HG03571 (cell line): ENCODE results near the gene ZFP62.
"Not testable (repeated sequence)": the region's sequence is repeated elsewhere in the genome, so short reads cannot be mapped to it uniquely, and the experiment has no call there.

Experiments
- ATAC-seq: cut with Tn5 transposase; IDR thresholded peaks from one replicate; pipeline ENCODE4 v1.9.1; 2021; ENCODE audit not compliant: unreplicated experiment

The ZFP62 gene

DNA sequence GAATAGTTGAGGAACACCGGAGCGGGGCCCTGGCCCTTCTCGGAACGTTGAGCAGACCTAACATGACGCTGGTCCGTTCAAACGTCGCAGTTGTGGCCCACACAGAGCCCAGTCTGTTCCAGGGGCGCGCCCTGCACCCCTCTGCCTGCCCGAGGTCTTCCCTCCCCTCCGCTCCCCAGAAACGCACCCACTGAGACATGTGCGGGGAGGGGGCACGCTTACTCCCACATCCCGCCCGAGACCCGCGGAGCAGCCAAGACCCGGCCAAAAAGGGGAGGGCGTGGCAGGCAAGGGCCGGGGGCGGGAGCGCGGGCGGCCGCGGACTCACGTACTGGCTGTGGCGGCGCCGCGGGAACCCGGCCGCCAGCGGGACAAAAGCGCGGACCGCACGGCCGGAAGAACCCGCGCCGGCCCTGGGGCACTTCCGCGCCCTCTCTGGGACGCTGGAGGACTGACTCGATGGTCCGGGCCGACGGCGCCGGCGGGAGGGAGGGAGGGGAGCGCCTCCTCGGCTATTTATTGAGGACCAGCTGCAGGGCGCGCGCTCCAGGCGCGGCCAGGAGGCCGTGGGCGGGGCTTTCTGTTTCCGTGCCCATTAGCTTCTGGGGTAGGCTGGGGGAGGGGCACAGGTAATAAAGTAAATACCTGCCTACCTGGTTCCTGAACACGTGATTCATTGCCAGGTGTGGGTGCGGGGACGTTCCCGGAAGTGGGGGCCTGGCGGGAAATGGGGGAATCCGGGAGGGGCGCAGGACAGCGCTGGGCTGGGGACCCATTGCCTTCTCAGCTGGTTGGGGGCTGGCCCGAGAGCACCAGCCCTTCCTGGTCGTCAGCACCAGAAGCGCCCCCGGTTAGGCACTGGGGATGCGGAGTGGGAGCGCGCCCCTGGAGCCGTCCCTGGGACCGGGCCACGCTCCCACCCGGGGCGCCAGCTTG, at the start of gene ZFP62:
TSS of gene ZFP62 (minus strand) at position 390 of the 936 bp plus-strand sequence. CDS start at position 333, 57 bp downstream.
- peak; percentile 83 for ATAC-seq

DNA sequence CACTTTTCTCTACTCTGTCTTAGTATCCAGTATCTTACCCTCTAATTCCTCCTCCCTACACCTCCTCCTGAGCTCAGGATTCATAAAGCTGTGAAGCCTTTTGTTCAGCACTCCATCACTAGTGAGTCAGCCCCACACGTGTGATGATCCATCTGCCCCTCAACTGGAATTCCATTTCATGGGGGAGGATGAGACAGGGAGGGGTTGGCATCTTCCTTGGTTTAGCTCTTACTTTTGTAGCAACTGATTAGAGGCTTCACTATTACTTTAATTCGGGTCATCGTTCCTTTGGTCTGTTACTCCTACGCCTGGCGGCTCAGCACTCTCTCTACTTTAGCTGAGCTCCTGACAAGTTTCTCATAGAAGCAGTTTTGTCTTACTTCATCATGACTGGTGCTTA, 49.7 kb upstream of the ZFP62 start:
- no peak for ATAC-seq

DNA sequence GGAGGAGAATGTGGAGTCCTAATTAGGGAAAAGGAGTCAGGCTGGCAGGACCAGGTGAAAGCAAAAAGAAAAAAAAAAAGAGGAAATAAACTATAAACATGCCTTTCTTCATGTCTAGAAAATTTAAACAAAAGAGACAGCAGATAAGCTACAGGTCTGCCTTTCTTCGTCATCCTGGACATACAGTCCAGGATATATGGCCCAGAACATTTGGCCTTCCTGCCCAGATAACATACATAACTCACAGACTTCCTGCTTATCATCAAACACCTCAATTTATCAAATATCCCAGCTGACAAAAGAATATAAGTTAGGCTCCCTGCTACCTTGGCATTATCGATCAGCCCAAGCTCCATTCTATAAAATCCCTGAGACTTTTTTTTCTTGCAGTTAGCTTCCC, 49.1 kb upstream of the ZFP62 start:
- no peak for ATAC-seq

DNA sequence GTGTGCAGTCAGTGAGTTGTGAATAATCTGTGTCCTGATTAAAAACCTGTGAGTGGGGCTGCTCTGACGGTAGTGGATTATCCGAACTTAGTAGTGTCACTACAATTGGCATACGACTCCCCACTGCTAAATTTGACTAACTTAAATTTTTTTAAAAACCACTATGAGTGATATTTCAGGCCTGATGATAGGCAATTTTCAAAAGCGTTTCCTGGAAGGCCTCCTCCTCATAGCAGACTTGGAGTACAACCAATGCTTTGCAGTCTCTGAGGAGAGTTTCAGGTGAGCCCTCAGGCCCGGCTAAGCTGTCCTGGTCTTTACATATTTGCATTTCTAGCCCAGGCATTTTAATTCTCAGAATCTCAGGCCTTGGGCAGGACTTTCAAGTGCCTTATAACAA, 48.7 kb upstream of the ZFP62 start:
- ATAC-seq, result no peak

DNA sequence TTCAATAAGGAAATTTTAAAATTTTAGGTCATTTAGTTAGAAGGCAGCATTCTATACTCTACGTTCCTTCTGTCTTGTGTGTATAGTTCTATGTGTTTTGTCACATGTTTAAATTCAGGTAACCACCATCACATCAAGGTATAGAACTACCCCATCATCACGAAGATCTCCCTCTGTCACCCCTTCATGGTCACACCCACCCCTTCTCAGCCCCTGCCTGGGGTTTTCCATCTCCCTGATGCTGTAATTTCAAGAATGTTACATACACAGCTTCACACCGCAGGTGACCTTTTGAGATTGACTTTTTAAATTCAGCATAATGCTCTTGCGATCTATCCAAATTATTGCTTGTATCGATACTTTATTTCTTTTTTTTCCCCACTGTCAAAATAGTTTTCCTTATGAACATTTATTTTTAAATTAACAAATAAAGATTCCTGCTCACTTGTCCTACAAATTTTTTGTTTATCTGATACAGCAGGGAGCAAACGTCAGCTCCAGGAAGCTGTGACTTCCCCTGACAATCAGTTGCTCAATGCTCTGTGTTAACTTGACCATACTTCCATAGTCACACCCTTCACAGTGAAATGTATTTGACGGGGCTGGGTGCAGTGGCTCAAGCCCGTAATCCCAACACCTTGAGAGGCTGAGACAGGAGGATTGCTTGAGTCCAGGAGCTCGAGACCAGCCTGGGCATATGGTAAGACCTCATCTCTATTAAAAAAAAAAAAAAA, 48.1 kb upstream of the ZFP62 start:
- ATAC-seq, result no peak

DNA sequence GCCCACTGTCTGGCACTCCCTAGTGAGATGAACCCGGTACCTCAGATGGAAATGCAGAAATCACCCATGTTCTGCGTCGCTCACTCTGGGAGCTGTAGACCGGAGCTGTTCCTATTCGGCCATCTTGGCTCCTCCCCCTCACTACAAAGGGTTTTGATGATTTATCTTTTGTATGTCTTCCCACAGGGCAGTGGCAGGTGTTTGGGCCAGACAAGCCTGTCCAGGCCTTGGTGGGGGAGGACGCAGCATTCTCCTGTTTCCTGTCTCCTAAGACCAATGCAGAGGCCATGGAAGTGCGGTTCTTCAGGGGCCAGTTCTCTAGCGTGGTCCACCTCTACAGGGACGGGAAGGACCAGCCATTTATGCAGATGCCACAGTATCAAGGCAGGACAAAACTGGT, 47.3 kb upstream of the ZFP62 start:
- ATAC-seq, result no peak

DNA sequence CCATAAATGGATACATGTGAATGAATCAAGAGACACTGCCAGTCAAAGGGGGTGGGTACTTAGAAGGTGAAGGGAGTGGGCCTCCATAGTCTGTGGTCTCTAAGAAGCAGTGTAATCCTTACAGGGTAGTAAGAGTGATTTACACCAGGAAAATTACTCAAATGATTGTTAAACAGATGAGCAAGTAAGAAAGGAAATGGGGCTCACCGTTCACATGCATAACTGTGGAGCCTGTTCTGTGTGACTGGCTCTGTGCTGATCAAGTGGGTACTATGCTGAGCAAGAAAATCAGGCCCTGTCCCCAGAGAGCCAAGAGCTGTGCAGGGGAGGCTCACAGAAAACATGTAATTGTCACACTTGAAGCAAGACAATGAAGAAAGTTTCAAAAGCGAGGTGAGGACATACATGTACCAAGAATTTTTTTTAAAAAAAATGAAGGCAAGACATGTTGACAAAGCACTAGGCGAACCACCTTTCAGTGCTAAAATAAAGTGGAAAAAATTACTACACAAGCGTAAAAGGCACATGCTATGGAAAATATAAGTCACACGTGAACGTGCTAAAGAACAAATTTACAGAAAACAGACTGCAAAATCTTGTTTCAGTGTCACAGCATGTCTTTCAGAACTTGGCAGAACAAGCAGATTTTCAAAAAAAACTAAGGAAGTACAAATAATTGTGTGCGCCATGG, 40.4 kb upstream of the ZFP62 start:
- no peak for ATAC-seq

DNA sequence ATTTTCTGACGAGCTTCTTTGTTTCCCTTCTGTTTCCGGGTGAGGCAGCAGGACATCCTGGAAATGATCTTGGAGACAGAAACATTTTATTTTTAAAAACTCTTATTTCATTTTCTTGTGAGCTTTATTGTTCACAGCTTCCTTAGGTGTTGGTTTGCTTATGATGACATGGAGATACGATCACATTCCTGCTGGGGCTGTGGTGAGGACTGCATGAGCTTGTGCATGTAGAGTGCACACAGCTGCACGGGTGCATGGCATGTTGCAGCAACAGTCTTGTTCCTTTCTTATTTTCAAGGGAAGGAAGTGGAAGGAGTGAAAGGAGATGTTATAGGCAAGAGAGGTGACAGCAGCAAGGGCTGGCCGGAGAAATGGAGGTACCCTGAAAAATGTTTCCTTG, 39.1 kb upstream of the ZFP62 start:
- ATAC-seq, result no peak

DNA sequence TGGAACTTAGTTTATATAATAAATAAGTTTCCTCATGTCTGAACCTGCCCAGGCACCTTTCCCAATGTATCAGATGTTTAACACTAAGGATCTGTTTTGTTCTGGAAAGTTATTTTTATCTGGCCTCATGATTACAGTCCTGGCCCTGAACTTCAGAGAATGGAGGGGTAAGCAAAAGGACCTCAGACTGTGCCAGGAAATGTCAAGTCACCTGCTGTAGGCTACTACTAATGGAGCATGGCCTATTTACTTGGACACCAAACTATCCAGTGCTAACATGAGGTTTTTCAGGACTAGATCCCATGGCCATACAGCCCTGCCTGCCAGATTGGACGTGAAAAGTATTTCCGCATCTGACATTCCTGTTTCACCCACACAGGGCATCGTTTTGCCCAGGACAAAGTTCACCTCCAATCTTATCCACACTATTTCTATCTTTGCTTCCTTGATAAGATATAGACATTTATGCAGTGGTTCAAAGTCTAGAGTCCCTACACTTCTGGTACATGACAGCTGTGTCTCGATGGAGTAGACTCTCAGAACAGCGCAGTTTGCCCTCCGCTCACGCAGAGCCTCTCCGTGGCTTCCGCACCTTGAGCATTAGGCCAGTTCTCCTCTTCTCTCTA, 37.7 kb upstream of the ZFP62 start, which contains the start of gene BTNL8:
TSS of gene BTNL8 (plus strand) at position 539 of the 626 bp plus-strand sequence. CDS start 152 bp downstream, outside the sequence.
- no peak for ATAC-seq

DNA sequence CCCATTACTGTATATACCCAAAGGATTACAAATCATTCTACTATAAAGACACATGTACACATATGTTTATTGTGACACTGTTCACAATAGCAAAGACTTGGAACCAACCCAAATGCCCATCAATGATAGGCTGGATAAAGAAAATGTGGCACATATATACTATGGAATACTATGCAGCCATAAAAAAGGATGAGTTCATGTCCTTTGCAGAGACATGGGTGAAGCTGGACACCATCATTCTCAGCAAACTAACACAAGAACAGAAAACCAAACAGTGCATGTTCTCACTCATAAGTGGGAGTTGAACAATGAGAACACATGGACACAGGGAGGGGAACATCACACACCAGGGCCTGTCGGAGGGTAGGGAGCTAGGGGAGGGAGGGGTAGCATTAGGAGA, 34.3 kb upstream of the ZFP62 start:
- not testable (repeated sequence) for ATAC-seq

DNA sequence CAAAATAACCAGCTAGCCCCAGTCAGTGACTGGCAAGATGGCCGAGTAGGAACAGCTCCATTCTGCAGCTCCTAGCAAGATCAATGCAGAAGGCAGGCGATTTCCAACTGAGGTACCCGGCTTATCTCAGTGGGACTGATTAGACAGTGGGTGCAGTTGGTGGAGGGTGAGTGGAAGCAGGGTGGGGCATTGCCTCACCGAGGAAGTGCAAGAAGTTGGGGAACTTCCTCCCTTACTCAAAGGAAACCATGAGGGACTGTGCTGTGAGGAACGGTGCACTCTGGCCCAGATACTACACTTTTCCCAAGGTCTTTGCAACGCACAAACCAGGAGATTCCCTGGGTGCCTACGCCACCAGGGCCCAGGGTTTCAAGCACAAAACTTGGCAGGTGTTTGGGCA, 28.3 kb upstream of the ZFP62 start:
- ATAC-seq, result no peak

DNA sequence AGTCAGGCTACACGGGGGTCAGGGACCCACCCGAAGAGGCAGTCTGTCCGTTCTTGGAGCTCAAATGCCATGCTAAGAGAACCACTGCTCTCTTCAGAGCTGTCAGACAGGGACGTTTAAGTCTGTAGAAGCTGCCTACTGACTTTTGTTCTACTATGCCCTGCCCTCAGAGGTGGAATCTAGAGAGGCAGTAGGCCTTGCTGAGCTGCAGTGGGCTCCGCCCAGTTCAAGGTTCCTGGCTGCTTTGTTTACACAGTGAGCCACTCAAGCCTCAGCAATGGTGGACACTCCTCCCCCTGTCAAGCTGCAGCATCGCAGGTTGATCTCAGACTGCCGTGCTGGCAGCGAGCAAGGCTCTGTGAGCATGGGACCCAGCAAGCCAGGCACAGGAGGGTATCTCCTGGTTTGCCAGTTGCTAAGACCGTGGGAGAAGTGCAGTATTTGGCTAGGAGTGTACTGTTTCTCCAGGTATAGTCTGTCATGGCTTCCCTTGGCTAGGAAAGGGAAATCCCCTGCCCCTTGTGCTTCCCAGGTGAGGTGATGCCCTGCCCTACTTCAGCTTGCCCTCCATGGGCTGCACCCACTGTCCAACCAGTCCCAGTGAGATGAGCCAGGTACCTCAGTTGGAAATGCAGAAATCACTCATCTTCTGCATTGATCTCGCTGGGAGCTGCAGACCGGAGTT, 24.9 kb upstream of the ZFP62 start:
- ATAC-seq, result not testable (repeated sequence)

DNA sequence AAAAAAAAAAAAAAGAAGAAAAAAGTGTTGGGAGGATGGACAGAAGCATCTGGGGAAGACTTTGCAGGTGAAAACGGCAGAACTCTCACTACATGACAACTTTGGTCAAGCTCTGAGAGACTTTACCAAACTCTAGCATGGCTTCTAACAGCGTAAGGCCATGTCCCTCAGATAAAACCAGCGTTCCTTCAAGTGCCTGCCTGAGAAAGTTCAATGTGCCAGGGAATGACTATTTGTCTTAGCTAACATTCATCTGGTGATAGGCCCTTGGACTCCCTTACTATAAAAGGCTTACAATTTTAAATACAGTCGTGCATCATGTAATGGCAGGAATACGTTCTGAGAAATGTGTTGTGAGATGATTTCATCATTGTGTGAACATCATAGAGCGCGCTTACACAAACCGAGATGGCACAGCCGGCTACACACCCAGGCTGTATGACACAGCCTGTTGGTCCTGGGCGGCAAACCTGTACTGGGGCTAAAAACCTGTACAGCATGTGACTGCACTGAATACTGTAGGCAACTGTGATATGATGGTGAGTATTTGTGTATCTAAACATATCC, 14.9 kb upstream of the ZFP62 start:
- ATAC-seq, result no peak

DNA sequence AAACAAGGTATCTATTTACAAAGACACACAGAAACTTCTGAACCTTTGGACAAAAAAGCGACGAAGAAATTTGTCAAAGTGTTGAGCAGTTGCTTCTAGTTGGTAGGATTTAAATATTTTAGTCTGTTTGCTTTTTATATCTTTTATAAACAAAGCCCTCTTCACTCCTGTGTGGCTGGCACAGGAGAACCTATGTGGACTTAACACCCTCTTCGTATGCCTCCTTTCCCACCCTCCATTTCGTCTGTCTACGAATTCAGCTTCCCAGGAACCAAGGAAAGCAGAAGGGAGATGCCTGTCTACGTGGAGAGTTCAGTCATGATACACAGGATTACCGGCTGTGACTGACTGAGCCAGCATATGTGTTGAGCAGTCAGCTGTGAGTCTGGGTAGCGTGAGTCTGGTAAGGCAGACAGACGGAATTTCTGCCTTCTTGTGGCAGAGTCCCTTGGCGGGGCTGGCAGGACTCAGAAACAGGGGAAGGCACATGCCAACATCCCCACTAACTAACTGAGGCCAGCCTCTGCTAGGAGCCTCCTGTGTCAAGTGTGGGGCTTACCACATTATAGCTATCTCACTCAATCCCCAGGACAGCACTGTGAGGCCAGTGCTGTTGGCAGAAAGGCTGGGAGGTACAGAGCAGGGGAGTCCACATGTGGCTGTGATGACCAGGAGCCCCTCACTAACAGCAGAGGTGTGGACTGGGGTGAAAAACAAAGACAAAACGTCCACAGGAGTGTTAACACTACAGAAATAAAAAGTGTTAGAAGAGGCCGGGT, 13.9 kb upstream of the ZFP62 start:
- ATAC-seq, result no peak

DNA sequence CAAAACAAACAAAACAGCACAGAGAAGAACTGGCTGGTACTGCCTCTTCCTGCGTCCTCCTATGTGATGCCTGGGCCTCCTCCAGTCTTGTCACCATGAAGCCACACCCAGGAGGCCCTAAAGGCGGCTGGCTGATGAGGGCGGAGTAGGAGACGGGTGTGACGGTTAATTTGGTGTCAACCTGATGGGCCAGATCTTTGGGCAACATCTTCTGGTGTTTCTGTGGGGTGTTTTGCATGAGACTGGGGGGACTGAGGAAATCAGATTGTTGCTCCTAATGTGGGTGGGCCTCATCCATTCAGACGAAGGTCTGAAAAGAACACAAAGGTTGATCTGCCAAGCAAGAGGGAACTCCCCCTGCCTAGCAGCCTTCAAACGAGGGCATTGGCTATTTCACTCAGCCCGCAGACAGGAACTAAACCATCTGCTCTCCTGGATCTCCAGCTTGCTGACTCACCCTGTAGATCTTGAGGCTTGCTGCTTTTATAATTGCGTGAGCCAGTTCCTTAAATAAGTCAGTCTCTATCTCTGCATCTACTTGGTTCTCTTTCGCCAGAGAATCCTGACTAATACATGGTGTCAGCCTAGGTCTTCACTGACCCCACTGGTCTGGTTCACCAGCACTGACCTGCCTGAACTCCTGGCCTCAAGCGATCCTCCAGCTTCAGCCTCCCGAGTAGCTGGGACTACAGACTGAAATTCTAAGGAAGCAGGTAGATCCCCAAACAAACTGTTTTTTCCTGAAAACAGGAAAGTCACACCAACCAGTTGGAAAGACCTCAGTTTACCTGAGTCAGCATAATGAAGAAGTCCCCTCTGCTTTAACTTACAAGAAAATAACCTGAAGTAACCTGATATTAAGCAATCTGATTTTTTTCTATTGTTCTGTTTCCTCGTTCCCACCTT, 12.8 kb upstream of the ZFP62 start:
- ATAC-seq, result peak; percentile 61

DNA sequence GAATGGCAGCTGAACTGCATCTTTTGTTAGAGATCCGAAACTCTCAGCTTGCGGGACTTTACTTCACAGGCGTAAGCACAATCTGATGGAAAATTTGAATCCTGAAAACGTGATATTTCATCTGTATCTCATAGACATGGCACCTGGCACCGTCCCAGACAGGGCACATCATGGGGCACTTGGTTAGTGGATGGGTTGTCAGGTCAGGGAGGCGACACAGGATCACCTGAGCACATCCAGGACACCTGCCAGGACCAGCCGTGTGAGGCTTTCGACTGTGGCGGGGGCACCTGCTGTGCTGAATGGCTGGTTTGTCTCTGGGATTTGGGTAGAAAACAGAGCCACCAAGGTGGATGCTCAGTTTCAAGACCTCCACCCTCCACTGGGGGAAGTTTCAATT, 11.3 kb upstream of the ZFP62 start:
- no peak for ATAC-seq

DNA sequence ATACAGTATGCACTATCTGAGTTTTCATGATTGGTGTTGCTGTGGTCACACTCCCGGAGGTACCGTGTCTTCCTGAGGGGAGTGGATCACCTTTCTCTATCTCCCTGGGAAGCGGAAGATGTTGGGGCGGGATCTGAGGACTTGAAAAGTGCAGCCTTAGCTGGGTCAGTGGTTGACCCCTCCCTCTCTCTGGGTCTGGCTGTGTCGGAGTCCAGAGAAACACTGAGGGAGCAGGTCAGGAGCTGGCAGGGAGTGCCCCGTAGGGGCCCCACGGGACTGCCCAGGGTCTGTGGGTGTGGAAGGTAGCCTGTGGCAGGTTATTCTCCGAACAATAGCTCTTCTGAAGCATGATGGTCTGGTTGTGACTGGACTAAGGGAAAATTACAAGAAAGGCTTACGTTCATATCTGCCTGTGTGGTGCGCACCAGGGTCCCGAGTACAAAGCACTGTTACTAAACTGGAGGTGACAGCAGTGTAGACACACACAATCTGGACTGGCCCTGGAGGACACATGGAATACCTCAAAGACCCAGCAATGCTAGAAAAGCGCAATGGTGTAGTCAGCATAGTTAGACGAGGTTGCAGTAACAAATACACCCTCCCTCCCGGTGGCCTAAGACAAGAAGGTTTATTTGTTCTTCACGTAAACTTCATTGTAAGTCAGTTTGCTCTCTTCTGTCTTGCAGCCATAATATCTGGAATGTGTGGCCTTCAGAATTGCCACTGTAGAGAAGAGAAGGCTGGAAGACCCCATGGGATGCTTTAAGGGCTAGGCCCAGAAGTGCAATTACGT, 9.4 kb upstream of the ZFP62 start:
- ATAC-seq, result no peak
